ENCODE data around the gene RNF113A.

The RNF113A gene

GRCh38 chrX:119878740-119879139 is 7.2 kb upstream of the RNF113A start:
- TF ChIP-seq CTCF (conservative IDR thresholded peaks at IDR 0.05; ENCODE audit: low read depth, low read length): no peak
- H3K4me3 ChIP-seq (ENCODE audit: low read depth, low read length): no peak overlapping the region
- no peak for DNase-seq (ENCODE audit: low read depth)

GRCh38 chrX:119871245-119871598 is 311 bp downstream of the RNF113A start:
- H3K4me3 ChIP-seq (ENCODE audit: low read depth, low read length): peak overlapping the region; percentile 78
- DNase-seq (ENCODE audit: low read depth): no peak
- TF ChIP-seq CTCF (conservative IDR thresholded peaks at IDR 0.05; ENCODE audit: low read depth, low read length): no peak

GRCh38 chrX:119870626-119871131 is 854 bp downstream of the RNF113A start:
- DNase-seq (ENCODE audit: low read depth): no peak
- peak overlapping the region; percentile 78 for H3K4me3 ChIP-seq (ENCODE audit: low read depth, low read length)
- no peak for TF ChIP-seq CTCF (conservative IDR thresholded peaks at IDR 0.05; ENCODE audit: low read depth, low read length)

GRCh38 chrX:119853444-119853843 is 18.1 kb downstream of the RNF113A start:
- no peak for TF ChIP-seq CTCF (conservative IDR thresholded peaks at IDR 0.05; ENCODE audit: low read depth, low read length)
- peak; percentile 6 for DNase-seq (ENCODE audit: low read depth)
- peak overlapping the region; percentile 56 for H3K4me3 ChIP-seq (ENCODE audit: low read depth, low read length)

GRCh38 chrX:119852382-119853353 is 18.9 kb downstream of the RNF113A start, which contains the start of gene UPF3B:
UPF3B (minus strand) TSS chrX:119852963; CDS start chrX:119852928, 35 bp downstream.
- no peak for TF ChIP-seq CTCF (conservative IDR thresholded peaks at IDR 0.05; ENCODE audit: low read depth, low read length)
- peak within 1 kb of the TSS; percentile 79 for H3K4me3 ChIP-seq (ENCODE audit: low read depth, low read length)

GRCh38 chrX:119833905-119834304 is 37.6 kb downstream of the RNF113A start:
- DNase-seq (ENCODE audit: low read depth): no peak
- TF ChIP-seq CTCF (conservative IDR thresholded peaks at IDR 0.05; ENCODE audit: low read depth, low read length): no peak
- no peak overlapping the region for H3K4me3 ChIP-seq (ENCODE audit: low read depth, low read length)

More at GRCh38 chrX:119852382-119853353, 18.9 kb downstream of the RNF113A start, which contains the start of gene UPF3B:
- DNase-seq (ENCODE audit: low read depth): peak; percentile 99
